Posterior cingulate gyrus (tissue), 11 donors: ENCODE measurements around the gene PFKP.

Source experiments
- DNase-seq, 10 donors: peaks; one replicate each; pipeline versions ENCODE4 v3.0.0 to v3.0.0-alpha.2; 2020 to 2021; ENCODE audit warnings: mixed read lengths in 3 of 10
- intact Hi-C: fragments of 100-400 bp; cut with DNase I; formaldehyde crosslinking; loops from one replicate; pipeline ENCODE4 v1.15.1; 2023

Gene PFKP

DNA sequence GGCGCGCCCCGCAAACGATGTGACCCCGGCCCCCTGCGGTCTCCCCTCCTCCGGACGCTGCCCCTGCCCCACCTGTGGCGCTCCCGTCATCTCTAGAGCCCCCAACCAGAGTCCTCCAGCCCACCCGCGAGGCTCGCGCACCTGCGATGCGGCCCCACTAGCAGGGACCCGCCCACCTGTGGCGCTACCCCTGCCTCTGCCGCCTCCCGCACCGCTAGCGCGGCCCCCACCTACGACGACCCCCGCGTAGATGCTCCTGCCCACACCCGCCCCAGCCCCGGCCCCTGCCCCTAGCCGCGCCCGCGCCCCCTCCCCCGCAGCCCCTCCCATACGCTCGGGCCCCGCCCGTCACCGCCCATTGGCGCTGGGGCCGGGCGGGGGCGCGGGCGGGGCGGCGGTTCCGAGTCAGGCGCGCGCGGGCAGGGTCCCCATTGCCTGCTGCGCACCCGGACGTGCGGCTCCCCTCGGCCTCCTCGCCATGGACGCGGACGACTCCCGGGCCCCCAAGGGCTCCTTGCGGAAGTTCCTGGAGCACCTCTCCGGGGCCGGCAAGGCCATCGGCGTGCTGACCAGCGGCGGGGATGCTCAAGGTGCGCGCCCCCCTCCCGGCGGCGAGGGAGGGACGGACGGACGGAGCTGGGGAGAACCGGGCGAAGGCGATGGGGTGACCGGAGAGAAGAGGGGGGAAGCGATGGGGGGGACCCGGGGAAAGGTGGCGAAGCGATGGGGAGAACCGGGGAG is at the start of gene PFKP:
Gene PFKP, plus strand, starts transcription at position 431 of the 741 bp plus-strand sequence. Its CDS starts 48 bp downstream, at position 479.
- intact Hi-C loops: no loop called here
- DNase-seq: peak in 4 of 10 donors; percentile 51 to 91 (median 72)

DNA sequence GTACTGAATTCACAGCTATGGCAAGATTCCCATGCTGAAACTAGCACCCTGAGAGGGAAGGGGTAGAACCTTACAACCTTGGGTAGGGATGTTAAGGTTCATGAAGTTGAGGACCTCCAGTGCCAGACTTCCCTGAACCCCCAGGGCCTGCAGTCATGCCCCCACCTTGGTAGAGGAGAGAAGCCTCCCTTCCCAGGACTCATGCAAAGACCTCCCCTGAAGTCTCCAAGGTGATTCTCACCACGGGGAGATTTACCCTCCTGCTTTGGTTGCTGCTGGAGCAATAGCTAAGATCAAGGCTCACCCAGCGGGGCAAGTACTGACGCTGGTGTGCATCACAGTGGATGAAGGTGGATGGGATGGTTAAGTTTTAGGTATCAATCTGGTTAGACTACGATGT is 49.1 kb upstream of the PFKP start:
- DNase-seq: no peak
- intact Hi-C loops: no loop called here

DNA sequence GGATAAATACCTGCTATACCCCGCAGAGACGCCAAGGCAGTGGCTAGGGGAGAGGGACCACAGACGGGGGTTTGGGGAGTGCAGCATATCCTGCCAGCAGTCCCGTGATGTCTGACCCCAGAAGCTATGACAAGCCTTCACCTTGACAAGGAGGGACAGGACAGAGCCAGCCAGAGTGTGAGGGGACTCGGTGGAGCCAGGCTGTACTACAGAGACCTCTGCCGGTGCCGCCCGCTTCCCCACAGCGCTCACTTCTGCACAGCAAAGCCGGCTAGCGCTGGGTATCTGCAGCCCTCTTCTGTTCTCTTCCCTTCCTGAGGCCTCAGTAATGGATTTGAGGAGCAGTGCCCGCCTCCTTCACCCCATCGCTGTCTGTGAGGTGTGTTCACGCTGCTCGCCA is 47.0 kb upstream of the PFKP start:
- DNase-seq: no peak

DNA sequence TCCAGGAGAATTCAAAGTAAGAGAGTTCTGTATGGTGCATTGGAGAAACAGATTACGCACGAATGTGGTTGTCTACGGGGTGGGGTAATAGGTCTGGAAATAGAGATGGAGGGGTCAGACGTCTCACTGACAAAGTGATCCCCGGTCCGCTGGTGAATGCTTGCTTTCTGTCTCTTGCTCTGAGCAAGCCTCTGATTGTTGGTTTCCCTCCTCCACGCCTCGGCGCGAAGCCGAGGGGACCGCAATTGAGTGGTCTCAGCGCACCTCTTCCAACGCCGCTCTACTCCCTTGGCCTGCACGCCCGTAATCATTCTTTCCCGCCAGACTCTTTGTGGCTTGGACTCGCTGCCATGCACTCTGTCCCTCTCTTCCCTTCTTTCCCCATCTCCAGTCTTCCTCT is 46.5 kb upstream of the PFKP start:
- intact Hi-C loops: no loop called here
- DNase-seq: no peak

More for the DNA sequence above, 47.0 kb upstream of the PFKP start:
- intact Hi-C loops: no loop called here

DNA sequence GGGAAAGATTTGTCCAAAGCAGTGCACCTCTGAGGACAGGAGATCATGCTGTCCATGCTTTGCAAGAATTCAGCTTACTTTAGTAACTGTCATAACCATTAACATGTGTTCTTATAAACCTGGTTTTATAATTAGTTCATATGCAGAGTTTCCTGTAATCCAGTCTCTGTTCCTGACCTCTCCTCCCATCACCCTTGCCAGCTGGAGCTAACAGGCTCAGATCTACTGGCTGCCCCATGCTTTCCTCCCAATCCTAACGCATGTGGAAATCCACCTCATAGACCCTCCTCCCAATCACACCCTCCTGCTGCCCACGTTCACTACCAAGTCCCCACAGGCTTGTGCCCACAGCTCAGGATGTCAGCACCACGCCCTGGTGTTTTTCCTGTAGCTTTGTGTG is 45.3 kb upstream of the PFKP start:
- intact Hi-C loops: no loop called here
- no peak for DNase-seq

DNA sequence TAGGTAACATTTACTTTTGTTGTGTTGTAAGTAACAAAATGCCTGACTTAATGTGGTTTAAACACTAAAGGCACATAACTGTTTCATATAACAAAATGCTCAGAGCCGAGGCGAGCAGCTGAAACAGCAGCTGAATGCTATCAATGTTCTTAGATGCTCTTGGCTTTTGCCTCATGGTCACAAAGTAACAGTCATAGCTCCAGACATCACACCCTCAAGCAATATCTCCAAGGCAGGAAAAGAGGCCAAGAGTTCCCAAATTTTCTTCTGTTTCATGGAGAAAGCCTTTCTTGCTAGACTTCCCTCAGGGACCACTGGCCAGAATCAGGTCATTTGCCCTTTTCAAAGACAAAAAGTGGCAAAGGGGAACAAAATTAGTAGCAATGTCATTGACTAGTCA is 43.5 kb upstream of the PFKP start:
- no peak for DNase-seq
- intact Hi-C loops: no loop called here

DNA sequence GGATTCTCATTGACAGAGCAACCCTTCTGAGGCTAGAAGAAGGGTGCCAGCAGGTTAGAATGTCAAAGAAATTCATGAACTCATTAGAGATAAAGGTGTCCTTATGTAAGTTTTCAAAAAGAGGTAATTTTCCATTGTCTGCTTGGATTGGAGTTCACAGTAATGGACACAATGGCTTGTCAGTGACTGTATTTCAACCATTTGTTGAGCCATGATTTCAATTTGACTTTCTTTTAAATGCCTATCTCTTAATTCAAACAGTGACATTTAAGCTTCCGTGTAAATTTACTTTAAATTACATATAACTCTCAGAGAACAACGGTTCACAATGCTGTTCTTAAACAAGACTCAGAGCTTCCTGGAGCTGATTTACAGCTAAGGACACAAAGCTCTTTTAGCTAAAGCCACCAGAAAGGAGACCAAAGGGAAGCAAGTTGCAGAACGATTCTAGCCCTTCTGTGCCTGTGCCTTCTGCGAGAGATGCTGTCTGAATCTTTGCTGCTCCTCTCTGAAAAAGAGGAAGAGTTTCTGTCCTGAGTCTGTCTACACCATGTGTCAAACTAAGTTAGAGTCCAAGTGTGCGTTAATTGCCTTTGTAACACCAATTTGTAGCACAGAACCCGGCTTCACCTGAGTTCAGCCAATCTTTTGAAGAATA is 42.2 kb upstream of the PFKP start:
- intact Hi-C loops: no loop called here
- no peak for DNase-seq

DNA sequence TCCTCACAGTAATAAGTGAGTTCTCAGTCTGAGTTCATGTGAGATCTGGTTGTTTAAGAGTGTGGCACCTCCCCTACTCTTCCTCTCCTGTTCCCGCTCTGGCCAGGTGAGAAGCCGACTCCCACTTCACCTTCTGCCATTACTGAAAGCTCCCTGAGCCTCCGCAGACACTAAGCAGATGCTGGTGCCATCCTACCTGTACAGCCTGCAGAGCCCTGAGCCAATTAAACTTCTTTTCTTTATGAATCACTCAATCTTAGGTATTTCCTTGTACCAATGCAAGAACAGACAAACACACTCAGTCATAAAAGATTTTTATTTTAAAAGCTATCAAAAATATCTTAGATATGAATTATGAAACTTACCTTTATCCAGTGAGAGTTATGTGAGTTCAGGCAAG is 39.5 kb upstream of the PFKP start:
- intact Hi-C loops: no loop called here
- DNase-seq: no peak

DNA sequence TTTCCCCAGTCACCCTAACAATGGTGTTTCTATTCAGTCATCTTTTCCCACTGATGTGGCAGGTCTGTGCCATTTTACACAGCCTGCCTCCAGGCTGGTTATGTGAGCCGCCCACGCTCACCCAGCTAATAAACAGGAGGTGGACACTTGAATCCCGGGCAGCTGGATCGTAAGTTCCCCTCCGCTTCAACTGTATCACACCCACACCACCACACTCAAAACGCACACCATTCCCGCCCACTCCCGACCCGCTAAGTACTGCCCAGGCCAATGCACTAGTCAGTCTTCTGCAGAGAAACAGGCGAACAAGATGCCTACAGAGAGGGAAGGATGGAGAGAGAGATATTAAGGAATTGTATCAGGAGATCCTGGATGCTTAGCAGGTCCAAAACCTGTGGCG is 38.9 kb upstream of the PFKP start:
- intact Hi-C loops: no loop called here
- no peak for DNase-seq

DNA sequence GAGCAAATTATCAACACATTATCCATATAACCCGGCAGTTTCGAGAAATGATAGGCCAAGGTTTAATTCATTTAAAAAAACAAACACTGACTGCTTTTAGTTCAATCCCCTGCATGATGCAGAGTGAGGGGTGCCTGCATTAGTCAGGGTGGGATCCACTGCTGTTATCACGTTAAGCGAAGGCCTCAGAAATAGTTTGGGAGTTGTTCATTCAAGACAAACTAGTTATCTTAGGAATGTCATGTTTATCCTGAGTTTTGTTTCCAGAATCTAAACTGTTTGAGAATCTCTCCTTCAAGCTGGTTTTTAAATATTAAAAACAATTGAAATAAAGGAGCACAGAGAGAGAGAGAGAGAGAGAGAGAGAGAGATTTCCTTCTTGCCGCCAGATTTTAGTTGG is 36.6 kb upstream of the PFKP start:
- no peak for DNase-seq
- intact Hi-C loops: no loop called here

DNA sequence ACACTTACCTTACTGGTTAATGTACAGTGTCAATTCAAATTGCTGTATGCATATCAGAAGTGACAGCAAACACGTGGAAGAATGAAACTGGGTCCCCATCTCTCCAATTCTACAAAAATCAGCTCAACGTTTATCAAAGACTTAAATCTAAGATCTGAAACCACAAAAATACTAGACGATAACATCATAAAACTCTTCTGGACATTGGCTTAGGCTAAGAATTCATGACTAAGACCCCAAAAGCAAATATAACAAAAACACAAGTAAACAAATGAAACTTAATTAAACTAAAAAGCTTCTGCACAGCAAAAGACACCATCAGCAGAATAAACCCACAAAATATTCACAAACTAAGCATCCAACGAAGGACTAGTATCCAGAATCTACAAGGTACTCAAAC is 35.9 kb upstream of the PFKP start:
- intact Hi-C loops: no loop called here
- no peak for DNase-seq

DNA sequence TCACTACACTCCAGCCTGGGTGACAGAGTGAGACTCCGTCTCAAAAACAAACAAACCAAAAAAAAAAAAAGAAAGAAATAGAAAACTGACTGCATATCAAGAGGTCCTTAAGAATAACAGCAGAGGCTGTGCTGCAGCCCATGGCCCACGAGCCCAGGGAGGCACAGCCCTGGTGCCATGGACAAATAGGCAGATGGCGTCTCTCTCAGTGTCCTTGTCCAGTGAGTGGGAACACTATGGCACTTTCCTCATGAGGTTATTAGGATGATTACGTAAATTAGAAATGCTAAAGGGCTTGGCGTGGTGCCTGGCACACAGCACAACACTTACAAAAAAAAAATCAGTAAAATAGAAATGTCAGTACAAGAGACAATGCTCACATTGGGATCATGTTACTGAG is 33.4 kb upstream of the PFKP start:
- no peak for DNase-seq
- intact Hi-C loops: no loop called here

DNA sequence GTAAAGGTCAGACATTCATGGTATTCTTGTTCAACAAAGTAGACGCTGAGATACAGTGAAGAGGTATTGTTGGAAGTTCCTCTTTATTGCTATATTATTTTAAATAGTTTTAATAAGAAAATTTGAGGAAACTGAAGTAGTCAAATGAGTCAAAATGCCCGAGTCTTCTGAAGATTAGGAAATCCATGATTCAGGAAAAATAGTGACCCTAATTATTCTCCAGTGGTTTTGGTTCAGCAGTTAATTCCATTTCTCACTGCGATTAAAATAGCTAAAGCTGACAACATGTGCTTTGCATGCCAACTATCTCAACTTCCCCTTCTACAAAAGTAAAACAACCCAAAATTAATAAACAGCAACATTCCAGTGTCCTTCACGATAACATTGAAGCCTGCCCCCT is 32.7 kb upstream of the PFKP start:
- DNase-seq: no peak
- intact Hi-C loops: no loop called here

DNA sequence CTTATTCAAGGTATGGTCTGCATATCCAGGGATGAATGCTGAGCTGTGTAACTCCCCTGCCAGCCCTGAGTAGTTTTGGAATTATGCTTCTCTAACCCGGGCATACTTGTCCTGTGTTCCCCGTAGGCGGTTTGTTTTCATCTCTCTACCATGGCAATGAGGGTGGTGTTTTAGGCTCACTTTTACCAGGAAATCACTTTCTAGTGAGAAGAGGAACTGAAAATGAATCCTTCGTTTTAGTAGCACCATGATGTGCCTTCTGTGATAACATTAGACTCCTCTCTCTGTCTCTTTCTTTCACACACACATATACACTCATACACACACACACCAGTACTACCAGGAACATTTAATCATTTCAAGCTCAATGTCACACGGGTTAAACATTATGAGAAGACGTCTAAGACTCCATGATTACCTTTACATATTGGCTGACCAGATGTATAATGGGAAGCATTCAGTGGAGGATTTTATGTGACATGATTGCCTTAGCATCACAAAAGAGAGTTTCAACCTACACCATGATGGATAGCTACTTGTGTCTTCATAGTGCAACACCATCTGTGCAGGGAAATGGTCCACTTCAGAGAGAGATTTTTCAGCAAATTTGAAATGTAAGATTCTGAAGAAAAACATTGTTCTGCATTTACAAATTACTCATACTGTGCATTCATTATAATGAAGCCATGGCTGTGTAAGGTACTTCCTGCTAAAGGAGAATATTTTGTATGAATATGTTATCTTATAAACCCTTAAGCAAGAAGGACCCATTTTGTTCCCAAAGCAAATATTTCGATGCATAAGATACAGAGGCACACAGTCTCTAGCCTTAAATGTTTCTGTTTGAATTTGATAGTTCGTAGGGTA is 31.0 kb upstream of the PFKP start:
- DNase-seq: no peak
- intact Hi-C loops: no loop called here

DNA sequence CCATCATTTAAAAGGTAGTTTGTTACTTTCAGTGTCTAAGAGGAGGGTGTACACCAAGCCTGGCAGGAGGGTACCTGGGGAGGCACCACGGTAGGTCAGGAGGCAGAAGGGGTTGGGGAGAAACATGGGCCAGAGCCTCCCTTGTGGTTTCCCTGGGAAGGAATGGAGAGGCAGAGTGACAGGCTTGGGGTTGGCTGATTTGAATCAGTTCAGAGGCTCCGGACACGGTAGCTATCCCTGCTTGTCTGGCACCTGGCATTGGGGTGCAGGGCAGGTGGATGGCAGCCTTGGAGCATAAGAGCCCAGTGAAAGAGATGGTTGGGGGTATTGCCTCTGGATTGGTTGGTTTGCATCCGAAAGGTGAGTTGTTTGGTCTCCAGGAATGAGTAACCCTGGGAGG is 30.2 kb upstream of the PFKP start:
- DNase-seq: peak in 1 of 10 donors; percentile 40
- intact Hi-C loops: no loop called here

DNA sequence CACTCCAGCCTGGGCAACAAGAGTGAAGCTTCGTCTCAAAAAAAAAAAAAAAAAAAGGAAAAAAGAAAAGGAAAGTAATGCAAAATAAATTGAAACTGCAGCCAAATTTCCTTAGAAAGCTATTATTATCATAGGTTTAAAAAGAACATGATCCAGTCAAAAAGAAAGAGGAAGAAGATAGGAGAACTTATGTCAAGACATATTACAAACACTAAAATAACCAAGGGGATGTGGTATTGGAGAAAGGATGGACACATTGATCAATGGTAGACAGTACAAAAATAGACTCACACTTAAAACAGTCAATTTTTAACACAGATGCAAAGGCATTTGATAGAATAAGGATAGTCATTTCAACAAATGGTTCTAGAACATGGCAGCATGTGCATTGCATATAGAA is 27.3 kb upstream of the PFKP start:
- intact Hi-C loops: loop anchor here (5.0 to 10.0 kb wide), 2 partner anchors 115 to 203 kb away; no protein-coding TSS in a partner anchor
- no peak for DNase-seq

DNA sequence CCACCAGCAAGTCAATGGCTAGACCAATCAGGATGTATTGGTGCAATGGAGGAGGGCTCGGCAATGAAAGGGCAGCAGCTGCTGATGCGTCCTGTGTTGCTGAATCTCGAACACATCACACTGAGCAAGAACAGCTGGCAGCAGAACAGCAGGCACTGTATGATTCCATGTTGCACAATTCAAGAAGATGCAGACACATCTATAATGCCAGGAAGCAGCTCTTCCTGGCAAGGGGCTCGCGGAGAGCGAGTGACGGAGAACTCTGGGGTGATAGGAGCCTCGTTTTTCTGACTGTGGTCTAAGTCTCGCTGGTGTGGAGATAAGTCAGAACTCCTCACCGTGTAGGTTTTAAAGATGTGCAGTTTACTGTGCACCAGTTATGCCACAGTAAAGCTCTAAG is 24.8 kb upstream of the PFKP start:
- peak in 1 of 10 donors; percentile 77 for DNase-seq
- intact Hi-C loops: loop anchor here (5.0 to 10.0 kb wide), 2 partner anchors 118 to 205 kb away; no protein-coding TSS in a partner anchor

DNA sequence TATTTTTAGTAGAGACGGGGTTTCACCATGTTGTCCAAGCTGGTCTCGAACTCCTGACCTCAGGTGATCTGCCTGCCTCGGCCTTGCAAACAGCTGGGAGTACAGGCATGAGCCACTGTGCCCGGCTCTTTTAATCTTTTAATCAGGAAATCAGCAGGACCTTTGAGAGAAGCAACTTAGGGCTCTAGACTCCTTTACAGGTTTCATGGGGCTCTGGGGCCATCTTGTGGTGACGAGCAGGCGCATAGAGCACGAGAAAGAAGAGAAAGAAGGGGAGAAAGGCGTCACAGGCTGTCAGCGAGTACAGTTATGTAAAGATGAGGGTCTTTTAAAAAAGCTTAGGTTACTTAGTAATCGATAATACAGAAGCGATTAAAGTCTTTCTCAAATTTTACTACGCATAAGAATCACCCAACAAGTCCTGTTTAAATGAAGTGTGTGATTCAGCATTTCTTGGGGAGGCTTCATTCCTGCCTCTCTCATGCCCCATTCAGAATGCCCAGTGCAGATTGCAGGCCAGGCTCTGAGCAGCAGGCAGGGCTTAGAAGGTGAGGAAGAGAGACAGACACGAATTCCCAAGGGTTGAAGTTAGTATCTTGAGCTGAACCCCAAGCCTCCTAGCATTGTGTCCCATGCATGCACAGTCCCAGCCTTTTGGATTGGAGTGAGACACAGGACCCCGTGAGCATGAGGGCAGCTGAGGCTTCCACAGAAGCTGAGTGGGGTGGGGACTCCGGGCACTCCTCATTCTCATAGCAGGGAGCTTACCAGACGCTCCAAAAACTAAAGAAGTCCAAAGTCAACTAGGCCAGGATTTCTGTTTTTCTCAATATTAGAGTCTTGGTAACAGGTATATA is 23.6 kb upstream of the PFKP start:
- DNase-seq: peak; percentile 38 to 96 (median 72)
- intact Hi-C loops: loop anchor here (5.0 to 10.0 kb wide), 2 partner anchors 119 to 206 kb away; no protein-coding TSS in a partner anchor

DNA sequence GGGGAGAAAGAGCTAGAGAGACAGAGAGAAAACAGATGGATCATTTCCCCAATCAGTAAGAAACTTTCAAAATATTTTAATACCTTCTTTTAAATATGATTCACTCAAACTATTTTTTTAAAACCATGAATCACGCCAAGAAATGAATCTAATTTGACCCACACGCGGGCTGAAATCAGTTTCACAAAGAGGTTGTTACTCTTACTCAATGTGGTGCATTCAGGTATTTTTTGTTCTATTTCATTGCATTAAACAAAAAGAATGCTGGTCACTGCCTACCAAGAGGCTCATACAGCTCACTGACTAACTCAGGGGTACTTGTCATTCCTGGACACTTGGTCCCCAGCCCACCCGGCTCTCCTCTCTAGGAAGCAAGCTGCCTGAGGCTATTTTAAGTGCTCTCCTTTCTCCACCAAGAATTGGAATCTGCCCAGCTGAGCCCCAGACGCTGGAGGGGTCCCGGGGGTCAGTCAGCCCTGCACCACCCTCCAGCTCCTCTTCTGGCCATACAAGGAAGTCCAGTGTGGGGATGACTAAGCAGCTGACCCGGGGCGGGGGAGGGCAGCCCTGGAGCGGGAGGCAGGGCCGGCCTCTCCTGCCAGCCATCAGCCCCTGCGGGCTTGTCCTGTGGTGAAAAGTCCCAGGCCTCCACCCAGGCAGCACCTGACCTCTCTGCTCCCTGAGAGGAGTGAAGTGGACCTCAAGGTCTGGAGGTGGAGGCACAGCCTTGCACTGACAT is 21.7 kb upstream of the PFKP start:
- intact Hi-C loops: loop anchor here (10.0 kb wide), 1 partner anchor 121 kb away; no protein-coding TSS in a partner anchor
- peak in 3 of 10 donors; percentile 26 to 84 (median 84) for DNase-seq
